ENCODE data around the gene BTNL3.

DNA sequence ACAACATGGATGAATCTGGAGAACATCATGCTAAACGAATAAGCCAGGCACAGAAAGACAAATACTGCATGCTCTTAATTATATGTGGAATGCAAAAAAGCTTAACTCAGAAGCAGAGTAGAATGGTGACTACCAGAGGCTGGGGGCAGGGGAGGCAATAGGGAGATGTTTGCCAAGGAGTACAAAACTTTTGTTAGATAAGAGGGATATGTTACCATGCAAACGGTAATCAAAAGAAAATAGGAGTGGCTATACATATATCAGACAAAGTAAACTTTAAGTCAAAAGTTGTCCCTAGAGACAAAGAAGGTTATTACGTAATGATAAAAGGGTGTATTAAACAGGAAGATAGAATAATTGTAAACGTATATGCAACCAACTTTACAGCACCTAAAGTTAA lies 17.8 kb upstream of the BTNL3 start:
- TF ChIP-seq, protein P1, sequence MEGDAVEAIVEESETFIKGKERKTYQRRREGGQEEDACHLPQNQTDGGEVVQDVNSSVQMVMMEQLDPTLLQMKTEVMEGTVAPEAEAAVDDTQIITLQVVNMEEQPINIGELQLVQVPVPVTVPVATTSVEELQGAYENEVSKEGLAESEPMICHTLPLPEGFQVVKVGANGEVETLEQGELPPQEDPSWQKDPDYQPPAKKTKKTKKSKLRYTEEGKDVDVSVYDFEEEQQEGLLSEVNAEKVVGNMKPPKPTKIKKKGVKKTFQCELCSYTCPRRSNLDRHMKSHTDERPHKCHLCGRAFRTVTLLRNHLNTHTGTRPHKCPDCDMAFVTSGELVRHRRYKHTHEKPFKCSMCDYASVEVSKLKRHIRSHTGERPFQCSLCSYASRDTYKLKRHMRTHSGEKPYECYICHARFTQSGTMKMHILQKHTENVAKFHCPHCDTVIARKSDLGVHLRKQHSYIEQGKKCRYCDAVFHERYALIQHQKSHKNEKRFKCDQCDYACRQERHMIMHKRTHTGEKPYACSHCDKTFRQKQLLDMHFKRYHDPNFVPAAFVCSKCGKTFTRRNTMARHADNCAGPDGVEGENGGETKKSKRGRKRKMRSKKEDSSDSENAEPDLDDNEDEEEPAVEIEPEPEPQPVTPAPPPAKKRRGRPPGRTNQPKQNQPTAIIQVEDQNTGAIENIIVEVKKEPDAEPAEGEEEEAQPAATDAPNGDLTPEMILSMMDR (IDR thresholded peaks at IDR 0.05; ENCODE audit: extremely low read depth in 1 of 2, insufficient read depth in 1 of 2, low read depth in 1 of 2, low read length in 2 of 2), result no peak
- TF ChIP-seq POLR2AphosphoS5 (IDR thresholded peaks at IDR 0.05; ENCODE audit: insufficient read depth, low read depth, low read length), result no peak
- TF ChIP-seq JUN (IDR thresholded peaks at IDR 0.05; ENCODE audit: borderline replicate concordance, insufficient read depth, insufficient read length, low read depth), result no peak
- TF ChIP-seq EZH2 (IDR thresholded peaks at IDR 0.05; ENCODE audit: borderline replicate concordance, low read depth, low read length, severe bottlenecking), result no peak
- TF ChIP-seq, protein P2, sequence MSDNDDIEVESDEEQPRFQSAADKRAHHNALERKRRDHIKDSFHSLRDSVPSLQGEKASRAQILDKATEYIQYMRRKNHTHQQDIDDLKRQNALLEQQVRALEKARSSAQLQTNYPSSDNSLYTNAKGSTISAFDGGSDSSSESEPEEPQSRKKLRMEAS (IDR thresholded peaks at IDR 0.05; ENCODE audit: insufficient read depth, insufficient read length), result no peak
